IMR-90 (cell line): ENCODE measurements around the gene FGGY. TPM values are rescaled to one million over a fixed set of nuclear protein-coding genes. Genes with fewer than 3 reads are reported as not detected.

ENCODE experiments used
- ATAC-seq: fragments of 200-7000 bp; cut with Tn5 transposase; 2 replicates; pipeline ENCODE4 v1.9.1; 2020; ENCODE audit warnings: low read depth, mild to moderate bottlenecking, moderate library complexity
- BruUV-seq: library from RNA; stranded (reverse); fragments of 400-500 nt; replicated peaks from 2 replicates; lab custom pipeline; 2021; lab: Mats Ljungman, UMichigan
- CTCF ChIA-PET: fragments of 300-600 bp; formaldehyde crosslinking; extraction: SDS; loops from one replicate; lab custom pipeline; 2021; ENCODE audit warnings: antibody characterized with exemption; lab: Yijun Ruan, JAX
- POLR2A ChIA-PET: fragments of 300-600 bp; sonication (Branson Sonifier 250); formaldehyde crosslinking; loops from one replicate; lab custom pipeline; 2022; ENCODE audit warnings: antibody characterized with exemption; ENCODE audit not compliant: unreplicated experiment; lab: Charles Lee
- DNase-seq: peaks from one replicate; pipeline ENCODE4 v3.0.0; 2013
- H2AFZ ChIP-seq: replicated peaks from 2 replicates; pipeline ENCODE3; 2013; ENCODE audit warnings: low read length, mild to moderate bottlenecking; ENCODE audit not compliant: poor library complexity
- H2AK5ac ChIP-seq: 2 replicates; pipeline ENCODE4 v1.6.1; 2013; ENCODE audit warnings: low read depth, low read length, inconsistent platforms
- H2AK9ac ChIP-seq: replicated peaks from 2 replicates; pipeline ENCODE3; 2013; ENCODE audit warnings: mild to moderate bottlenecking, low read depth, low read length, moderate library complexity; ENCODE audit not compliant: poor library complexity
- H2BK120ac ChIP-seq: 2 replicates; pipeline ENCODE4 v1.6.1; 2013; ENCODE audit warnings: low read depth, low read length, inconsistent platforms
- H2BK15ac ChIP-seq: 3 replicates; pipeline ENCODE4 v1.6.1; 2013; ENCODE audit warnings: low read depth, low read length, inconsistent platforms
- H2BK20ac ChIP-seq: 2 replicates; pipeline ENCODE4 v1.6.1; 2013; ENCODE audit warnings: low read depth, mild to moderate bottlenecking, inconsistent platforms, low read length, moderate library complexity
- H2BK5ac ChIP-seq: 2 replicates; pipeline ENCODE4 v1.6.1; 2013; ENCODE audit warnings: mild to moderate bottlenecking, low read depth, low read length, inconsistent platforms; ENCODE audit not compliant: poor library complexity, severe bottlenecking
- H3K14ac ChIP-seq: replicated peaks from 2 replicates; pipeline ENCODE4 v1.6.1; 2013; ENCODE audit warnings: low read depth, low read length, inconsistent platforms
- H3K18ac ChIP-seq: 2 replicates; pipeline ENCODE4 v1.6.1; 2013; ENCODE audit warnings: low read depth, low read length, control low read depth
- H3K23ac ChIP-seq: 2 replicates; pipeline ENCODE4 v1.6.1; 2013; ENCODE audit warnings: low read depth, low read length, inconsistent platforms
- H3K27ac ChIP-seq: 2 replicates; pipeline ENCODE4 v1.5.1; 2013; ENCODE audit warnings: mild to moderate bottlenecking, control low read depth, low read length; ENCODE audit not compliant: insufficient read depth
- H3K27me3 ChIP-seq: 2 replicates; pipeline ENCODE4 v1.6.1; 2013; ENCODE audit warnings: low read length; ENCODE audit not compliant: control insufficient read depth, insufficient read depth
- H3K36me3 ChIP-seq: 2 replicates; pipeline ENCODE4 v1.6.1; 2013; ENCODE audit warnings: low read length, mixed read lengths; ENCODE audit not compliant: control insufficient read depth, insufficient read depth
- H3K4ac ChIP-seq: 2 replicates; pipeline ENCODE4 v1.6.1; 2013; ENCODE audit warnings: low read depth, low read length, inconsistent platforms
- H3K4me1 ChIP-seq: 2 replicates; pipeline ENCODE4 v1.6.1; 2013; ENCODE audit warnings: low read length, mixed read lengths; ENCODE audit not compliant: control insufficient read depth, insufficient read depth
- H3K4me2 ChIP-seq: 2 replicates; pipeline ENCODE4 v1.6.1; 2013; ENCODE audit warnings: low read depth, mild to moderate bottlenecking, control low read depth, low read length, moderate library complexity
- H3K4me3 ChIP-seq: 2 replicates; pipeline ENCODE4 v1.5.1; 2013; ENCODE audit warnings: low read depth, mild to moderate bottlenecking, control low read depth, low read length, moderate library complexity; ENCODE audit not compliant: insufficient read depth
- H3K56ac ChIP-seq: 2 replicates; pipeline ENCODE4 v1.6.1; 2013; ENCODE audit warnings: low read length, inconsistent platforms; ENCODE audit not compliant: insufficient read depth; ENCODE audit errors: extremely low read depth
- H3K79me1 ChIP-seq, 2 experiments: 2 replicates each; pipeline ENCODE4 v1.6.1; 2013; ENCODE audit warnings: low read length in 2 of 2, inconsistent platforms in 1 of 2, low read depth in 1 of 2
- H3K9ac ChIP-seq: 2 replicates; pipeline ENCODE4 v1.6.1; 2013; ENCODE audit warnings: low read depth, low read length, control low read depth
- H3K9me1 ChIP-seq: 2 replicates; pipeline ENCODE4 v1.6.1; 2013; ENCODE audit warnings: low read length, inconsistent platforms; ENCODE audit not compliant: insufficient read depth
- H3K9me3 ChIP-seq: 2 replicates; pipeline ENCODE4 v1.6.1; 2013; ENCODE audit warnings: low read length; ENCODE audit not compliant: control insufficient read depth, insufficient read depth
- H4K20me1 ChIP-seq: 2 replicates; pipeline ENCODE4 v1.6.1; 2013; ENCODE audit warnings: low read length, inconsistent platforms; ENCODE audit not compliant: insufficient read depth
- H4K5ac ChIP-seq: 2 replicates; pipeline ENCODE4 v1.6.1; 2013; ENCODE audit warnings: mild to moderate bottlenecking, low read depth, low read length, control low read depth
- H4K8ac ChIP-seq, 2 experiments: 2 replicates each; pipeline ENCODE4 v1.6.1; 2013; ENCODE audit warnings: low read depth in 2 of 2, low read length in 2 of 2, control low read depth in 1 of 2, inconsistent platforms in 1 of 2
- H4K91ac ChIP-seq: 2 replicates; pipeline ENCODE4 v1.6.1; 2013; ENCODE audit warnings: low read depth, low read length, inconsistent platforms; ENCODE audit not compliant: insufficient read depth
- BHLHE40 ChIP-seq: fragments of 150-350 bp; IDR thresholded peaks from 2 replicates; pipeline ENCODE4 v1.6.1; 2016; ENCODE audit warnings: mild to moderate bottlenecking, low read depth, low read length
- CEBPB ChIP-seq: IDR thresholded peaks from 2 replicates; pipeline ENCODE4 v1.6.1; 2012; ENCODE audit warnings: low read depth, low read length, improper control_type of control experiment
- MAFK ChIP-seq: IDR thresholded peaks from 2 replicates; pipeline ENCODE4 v1.6.1; 2012; ENCODE audit warnings: low read depth, low read length, improper control_type of control experiment
- MAZ ChIP-seq: IDR thresholded peaks from 2 replicates; pipeline ENCODE4 v1.6.1; 2012; ENCODE audit warnings: low read depth, mild to moderate bottlenecking, low read length, improper control_type of control experiment, moderate library complexity, borderline replicate concordance
- MXI1 ChIP-seq: IDR thresholded peaks from 2 replicates; pipeline ENCODE4 v1.6.1; 2012; ENCODE audit warnings: low read depth, mild to moderate bottlenecking, low read length, moderate library complexity, borderline replicate concordance
- NFE2L2 ChIP-seq: fragments of 150-350 bp; IDR thresholded peaks from 2 replicates; pipeline ENCODE4 v1.6.1; 2016; ENCODE audit warnings: low read depth, mild to moderate bottlenecking, low read length
- WGBS, 2 experiments: methylation state at CpG; one replicate each; pipeline versions ENCODE4 v1.1.5 to v1.1.7; 2013; ENCODE audit warnings: missing lambda C conversion rate in 2 of 2; ENCODE audit not compliant: insufficient read length in 1 of 2; ENCODE audit errors: extremely low coverage in 2 of 2; 5-methylcytosine and 5-hydroxymethylcytosine counted together
- dilution Hi-C: fragments of 300-500 bp; cut with HindIII; formaldehyde crosslinking; loops from one replicate; pipeline ENCODE4 v1.14.3; 2018; ENCODE audit warnings: low sequenced_read_pairs; ENCODE audit not compliant: unreplicated experiment
- in situ Hi-C: fragments of 300-500 bp; cut with MboI; formaldehyde crosslinking; loops from 3 replicates; pipeline ENCODE4 v1.14.3; 2019; ENCODE audit warnings: low sequenced_read_pairs, inconsistent platforms, mixed read lengths
- intact Hi-C: fragments of 100-400 bp; cut with micrococcal nuclease; formaldehyde crosslinking; loops from 2 replicates; pipeline ENCODE4 v1.10.0; 2022
- polyA plus RNA-seq, 3 experiments: library from polyadenylated mRNA; depleted of rRNA; stranded (reverse); fragments of >200 nt; gene quantifications; 2 replicates each; pipeline ENCODE4 v1.2.3, GENCODE V29; 2012; ENCODE audit warnings: low replicate concordance in 1 of 3
- total RNA-seq: library from RNA; depleted of rRNA; stranded (reverse); fragments of >200 nt; gene quantifications from 2 replicates; pipeline ENCODE4 v1.2.3, GENCODE V29; 2012
- TF ChIP-seq, protein P1 (sequence below): conservative IDR thresholded peaks from 2 replicates; pipeline ENCODE4 v1.5.1; 2012; ENCODE audit warnings: mild to moderate bottlenecking, low read depth, low read length, improper control_type of control experiment

The FGGY gene
- total and polyA plus RNA-seq, 2 of the 4 experiments (the other 2 are of a cell fraction), result 5.6 to 14.0 TPM

DNA sequence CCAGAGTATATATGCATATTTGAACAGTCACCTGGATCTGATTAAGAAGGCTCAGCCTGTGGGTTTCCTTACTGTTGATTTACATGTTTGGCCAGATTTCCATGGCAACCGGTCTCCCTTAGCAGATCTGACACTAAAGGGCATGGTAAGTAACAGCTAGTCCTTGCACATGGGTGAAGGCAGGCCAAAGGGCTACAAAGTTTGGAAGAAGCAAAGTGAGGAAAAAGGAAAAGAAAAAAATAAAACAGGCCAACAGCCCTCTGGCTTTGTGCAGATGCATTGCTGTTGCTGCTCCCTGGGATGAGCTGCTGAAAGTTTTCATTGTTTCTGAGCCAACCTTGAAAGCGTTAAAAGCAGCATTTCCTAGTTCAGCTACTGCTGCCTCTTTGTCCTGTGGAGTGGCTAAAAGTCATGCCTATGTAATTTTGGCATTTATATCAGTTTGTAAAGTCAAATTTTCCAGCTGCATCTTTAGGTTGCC, 341.4 kb downstream of the FGGY start:
- no peak overlapping the region for H3K23ac ChIP-seq
- no peak overlapping the region for H2BK20ac ChIP-seq
- in situ Hi-C loops (no loop called here), intact Hi-C loops (loop anchor here (5.0 kb wide), 1 partner anchor 39 kb away; no protein-coding TSS in a partner anchor), dilution Hi-C loops (no loop called here)
- H3K27ac ChIP-seq, result no peak overlapping the region
- ATAC-seq (no peak; the same call in 1 of the 2 replicates), DNase-seq (peak; percentile 80)
- no peaks in the 10 kb centered on the region for H3K36me3 ChIP-seq
- no peak overlapping the region for H3K18ac ChIP-seq
- H2AFZ ChIP-seq, result no peak overlapping the region
- no peak overlapping the region for H2BK15ac ChIP-seq
- H3K4me1 ChIP-seq, result peaks cover 2% of the 10 kb centered on the region; the same call in 1 of the 2 replicates
- no peak overlapping the region for H3K9ac ChIP-seq
- H3K14ac ChIP-seq, result 0 out of 2 replicates have a peak overlapping the region, but pooled peaks have one; percentile 66
- no peak overlapping the region for H4K91ac ChIP-seq
- no peak overlapping the region for H4K8ac ChIP-seq
- H2AK5ac ChIP-seq, result no peak overlapping the region
- no peak overlapping the region for H2BK5ac ChIP-seq
- no peak overlapping the region for H2BK120ac ChIP-seq
- H3K9me3 ChIP-seq, result no peaks in the 10 kb centered on the region
- no peak overlapping the region for H3K56ac ChIP-seq
- BruUV-seq, result no TSS peak
- H3K27me3 ChIP-seq, result no peaks in the 10 kb centered on the region
- ChIA-PET CTCF (no interaction called here), POLR2A (no interaction called here)
- H4K20me1 ChIP-seq, result no peaks in the 10 kb centered on the region
- no CpG with 5 or more reads among the region's 2 CpGs for WGBS, 2 experiments
- H2AK9ac ChIP-seq, result no peak overlapping the region
- no peaks in the 10 kb centered on the region for H3K79me1 ChIP-seq
- no peak overlapping the region for H3K4ac ChIP-seq
- TF ChIP-seq MXI1, result peak; percentile 70; the same call in 1 of the 2 replicates
- TF ChIP-seq CEBPB, result no peak
- TF ChIP-seq MAFK, result no peak
- TF ChIP-seq, protein P1, sequence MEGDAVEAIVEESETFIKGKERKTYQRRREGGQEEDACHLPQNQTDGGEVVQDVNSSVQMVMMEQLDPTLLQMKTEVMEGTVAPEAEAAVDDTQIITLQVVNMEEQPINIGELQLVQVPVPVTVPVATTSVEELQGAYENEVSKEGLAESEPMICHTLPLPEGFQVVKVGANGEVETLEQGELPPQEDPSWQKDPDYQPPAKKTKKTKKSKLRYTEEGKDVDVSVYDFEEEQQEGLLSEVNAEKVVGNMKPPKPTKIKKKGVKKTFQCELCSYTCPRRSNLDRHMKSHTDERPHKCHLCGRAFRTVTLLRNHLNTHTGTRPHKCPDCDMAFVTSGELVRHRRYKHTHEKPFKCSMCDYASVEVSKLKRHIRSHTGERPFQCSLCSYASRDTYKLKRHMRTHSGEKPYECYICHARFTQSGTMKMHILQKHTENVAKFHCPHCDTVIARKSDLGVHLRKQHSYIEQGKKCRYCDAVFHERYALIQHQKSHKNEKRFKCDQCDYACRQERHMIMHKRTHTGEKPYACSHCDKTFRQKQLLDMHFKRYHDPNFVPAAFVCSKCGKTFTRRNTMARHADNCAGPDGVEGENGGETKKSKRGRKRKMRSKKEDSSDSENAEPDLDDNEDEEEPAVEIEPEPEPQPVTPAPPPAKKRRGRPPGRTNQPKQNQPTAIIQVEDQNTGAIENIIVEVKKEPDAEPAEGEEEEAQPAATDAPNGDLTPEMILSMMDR, result no peak
- no peak for TF ChIP-seq BHLHE40
- TF ChIP-seq NFE2L2, result no peak
- no peak for TF ChIP-seq MAZ
- H3K4me2 ChIP-seq, result no peak overlapping the region
- H4K5ac ChIP-seq, result no peak overlapping the region
- H3K4me3 ChIP-seq, result no peak overlapping the region
- peaks cover 4% of the 10 kb centered on the region; the same call in 1 of the 2 replicates for H3K9me1 ChIP-seq
